GM13976 (cell line): ENCODE data around the gene PHF23.
A peak's percentile ranks its signal among the peaks of the same experiment; 100 is the strongest.

ENCODE experiments used
- DNase-seq: peaks from one replicate; pipeline ENCODE4 v3.0.0; 2012; ENCODE audit warnings: low spot score
- CTCF ChIP-seq: IDR thresholded peaks from 2 replicates; pipeline ENCODE4 v1.5.1; 2012; ENCODE audit warnings: borderline replicate concordance, mild to moderate bottlenecking; ENCODE audit not compliant: insufficient read depth; ENCODE audit errors: extremely low read depth, missing control alignments, control extremely low read depth
- in situ Hi-C: fragments of 300-500 bp; cut with MboI; formaldehyde crosslinking; loops from one replicate; pipeline ENCODE4 v1.12.0; 2022; ENCODE audit warnings: low sequenced_read_pairs, mixed read lengths, inconsistent platforms; ENCODE audit not compliant: unreplicated experiment

PHF23 gene

GRCh38 chr17:7215652-7216180 is 23.5 kb downstream of the PHF23 start:
- DNase-seq: no peak
- in situ Hi-C loops: no loop called here
- TF ChIP-seq CTCF: no peak

GRCh38 chr17:7215136-7215638 is 24.1 kb downstream of the PHF23 start:
- no peak for TF ChIP-seq CTCF
- no peak for DNase-seq
- in situ Hi-C loops: no loop called here

GRCh38 chr17:7214300-7215135 is 24.7 kb downstream of the PHF23 start:
- peak; percentile 41 for TF ChIP-seq CTCF
- in situ Hi-C loops: no loop called here
- peak; percentile 98 for DNase-seq

GRCh38 chr17:7213895-7214299 is 25.4 kb downstream of the PHF23 start:
- TF ChIP-seq CTCF: peak; percentile 17
- in situ Hi-C loops: no loop called here
- DNase-seq: peak; percentile 64

GRCh38 chr17:7211491-7212273 is 27.6 kb downstream of the PHF23 start:
- no peak for DNase-seq
- TF ChIP-seq CTCF: no peak
- in situ Hi-C loops: no loop called here

GRCh38 chr17:7208754-7209460 is 30.4 kb downstream of the PHF23 start:
- in situ Hi-C loops: no loop called here
- no peak for DNase-seq
- no peak for TF ChIP-seq CTCF
